Measurements from ENCODE around the gene TLCD4.

DNA sequence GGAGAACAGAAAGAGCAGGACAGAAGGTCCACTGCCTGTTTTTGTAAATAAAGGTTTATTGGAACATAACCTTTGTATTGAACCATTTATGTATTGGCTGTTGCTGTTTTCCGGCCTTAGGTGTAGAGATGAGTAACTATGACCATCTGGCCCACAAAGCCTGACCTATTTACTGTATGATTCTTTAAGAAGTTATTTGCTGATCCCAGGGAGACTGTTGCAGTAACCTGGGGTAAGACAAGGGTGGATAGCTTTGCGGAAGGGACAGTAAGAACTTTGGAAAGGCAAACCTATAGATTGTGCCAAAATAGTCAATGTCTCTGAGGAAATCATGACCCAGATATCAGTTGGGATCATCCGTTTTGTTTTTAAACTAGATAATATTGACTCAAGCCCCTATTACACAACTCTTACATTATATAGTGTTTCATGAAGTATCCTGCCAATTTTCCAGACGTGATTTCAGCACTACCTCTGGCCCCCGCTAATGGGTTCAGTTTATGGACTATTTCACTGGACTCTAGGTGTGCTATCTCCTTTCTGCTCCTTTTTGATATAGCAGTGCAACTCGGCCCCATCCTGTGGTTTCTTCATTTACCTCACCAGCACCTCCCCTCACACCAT, 20.8 kb upstream of the TLCD4 start:
- no peak for TF ChIP-seq POLR2A (IDR thresholded peaks at IDR 0.05)
- TF ChIP-seq, protein P1, sequence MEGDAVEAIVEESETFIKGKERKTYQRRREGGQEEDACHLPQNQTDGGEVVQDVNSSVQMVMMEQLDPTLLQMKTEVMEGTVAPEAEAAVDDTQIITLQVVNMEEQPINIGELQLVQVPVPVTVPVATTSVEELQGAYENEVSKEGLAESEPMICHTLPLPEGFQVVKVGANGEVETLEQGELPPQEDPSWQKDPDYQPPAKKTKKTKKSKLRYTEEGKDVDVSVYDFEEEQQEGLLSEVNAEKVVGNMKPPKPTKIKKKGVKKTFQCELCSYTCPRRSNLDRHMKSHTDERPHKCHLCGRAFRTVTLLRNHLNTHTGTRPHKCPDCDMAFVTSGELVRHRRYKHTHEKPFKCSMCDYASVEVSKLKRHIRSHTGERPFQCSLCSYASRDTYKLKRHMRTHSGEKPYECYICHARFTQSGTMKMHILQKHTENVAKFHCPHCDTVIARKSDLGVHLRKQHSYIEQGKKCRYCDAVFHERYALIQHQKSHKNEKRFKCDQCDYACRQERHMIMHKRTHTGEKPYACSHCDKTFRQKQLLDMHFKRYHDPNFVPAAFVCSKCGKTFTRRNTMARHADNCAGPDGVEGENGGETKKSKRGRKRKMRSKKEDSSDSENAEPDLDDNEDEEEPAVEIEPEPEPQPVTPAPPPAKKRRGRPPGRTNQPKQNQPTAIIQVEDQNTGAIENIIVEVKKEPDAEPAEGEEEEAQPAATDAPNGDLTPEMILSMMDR (IDR thresholded peaks at IDR 0.05): no peak
- no peak for TF ChIP-seq POLR2AphosphoS5 (IDR thresholded peaks at IDR 0.05)
- TF ChIP-seq EP300 (IDR thresholded peaks at IDR 0.05): no peak
